22Rv1 (cell line): ENCODE results near the gene AUTS2.

ENCODE experiments used
- H3K27ac ChIP-seq: fragments of 450-650 bp; 2 replicates; pipeline ENCODE4 v1.5.1; 2017
- ZFX ChIP-seq: fragments of 450-650 bp; IDR thresholded peaks from 2 replicates; pipeline ENCODE4 v1.6.1; 2017; ENCODE audit warnings: antibody characterized with exemption, borderline replicate concordance
- TF ChIP-seq, protein P1 (sequence below): fragments of 450-650 bp; IDR thresholded peaks from 2 replicates; pipeline ENCODE4 v1.5.1; 2017; ENCODE audit warnings: mild to moderate bottlenecking

Gene AUTS2

DNA sequence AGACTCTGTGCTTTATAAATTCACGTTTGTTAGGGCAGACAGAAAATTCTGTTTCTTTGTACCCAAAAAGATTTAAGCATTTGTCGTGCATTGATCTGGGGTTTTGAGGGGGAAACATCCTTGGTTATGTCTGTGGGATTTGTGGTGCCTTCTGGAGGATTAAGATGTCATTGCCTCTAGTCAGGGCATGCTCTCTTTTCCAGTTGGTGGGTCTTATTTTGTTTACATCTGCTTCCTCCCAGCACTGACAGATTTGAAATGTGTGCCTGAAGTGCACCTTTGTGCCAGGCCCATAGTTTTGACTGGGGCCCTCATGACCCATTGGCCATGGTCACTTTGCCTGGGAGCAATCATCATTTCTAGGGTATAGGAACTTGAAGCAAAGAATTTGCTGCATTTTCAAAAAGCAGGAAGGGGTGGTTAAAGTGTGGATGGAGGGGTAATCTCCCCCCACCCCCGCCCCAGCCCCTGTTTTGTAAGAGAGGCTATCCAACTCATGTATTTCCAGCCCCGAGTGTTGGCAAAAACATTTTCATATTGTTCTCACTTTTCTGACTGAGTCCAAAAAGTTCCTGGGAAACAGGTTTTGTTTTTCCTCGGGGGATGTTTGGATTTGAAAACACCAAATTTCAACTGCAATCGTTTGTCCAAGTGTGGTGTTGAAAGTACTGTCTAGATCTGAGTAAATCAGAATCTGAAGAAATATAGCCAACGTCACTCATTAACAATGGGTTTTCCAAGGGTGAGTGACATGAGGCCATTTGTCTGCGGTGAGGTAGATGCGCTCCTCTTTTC, 1145.5 kb downstream of the AUTS2 start:
- no peak overlapping the region for H3K27ac ChIP-seq
- TF ChIP-seq, protein P1, sequence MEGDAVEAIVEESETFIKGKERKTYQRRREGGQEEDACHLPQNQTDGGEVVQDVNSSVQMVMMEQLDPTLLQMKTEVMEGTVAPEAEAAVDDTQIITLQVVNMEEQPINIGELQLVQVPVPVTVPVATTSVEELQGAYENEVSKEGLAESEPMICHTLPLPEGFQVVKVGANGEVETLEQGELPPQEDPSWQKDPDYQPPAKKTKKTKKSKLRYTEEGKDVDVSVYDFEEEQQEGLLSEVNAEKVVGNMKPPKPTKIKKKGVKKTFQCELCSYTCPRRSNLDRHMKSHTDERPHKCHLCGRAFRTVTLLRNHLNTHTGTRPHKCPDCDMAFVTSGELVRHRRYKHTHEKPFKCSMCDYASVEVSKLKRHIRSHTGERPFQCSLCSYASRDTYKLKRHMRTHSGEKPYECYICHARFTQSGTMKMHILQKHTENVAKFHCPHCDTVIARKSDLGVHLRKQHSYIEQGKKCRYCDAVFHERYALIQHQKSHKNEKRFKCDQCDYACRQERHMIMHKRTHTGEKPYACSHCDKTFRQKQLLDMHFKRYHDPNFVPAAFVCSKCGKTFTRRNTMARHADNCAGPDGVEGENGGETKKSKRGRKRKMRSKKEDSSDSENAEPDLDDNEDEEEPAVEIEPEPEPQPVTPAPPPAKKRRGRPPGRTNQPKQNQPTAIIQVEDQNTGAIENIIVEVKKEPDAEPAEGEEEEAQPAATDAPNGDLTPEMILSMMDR: no peak
- TF ChIP-seq ZFX: no peak

DNA sequence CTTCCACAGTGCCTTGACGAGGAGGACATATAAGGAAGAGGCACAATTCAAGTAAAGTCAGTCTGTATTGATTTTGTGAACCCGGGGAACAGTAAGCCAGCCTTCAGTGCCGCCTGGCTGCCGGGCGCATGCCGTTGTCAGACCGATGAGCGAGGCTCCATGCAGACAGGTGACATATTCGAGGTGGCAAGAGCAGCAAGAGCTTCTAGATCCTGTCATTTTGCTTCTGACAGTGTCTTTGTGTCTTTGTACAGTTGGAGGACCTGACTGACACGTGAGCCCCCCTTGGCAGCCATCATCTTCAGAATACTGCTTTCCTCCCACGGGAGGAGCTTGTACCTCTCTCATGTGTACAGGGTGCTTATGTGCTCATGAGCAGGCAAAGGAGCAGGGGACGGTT, 1146.2 kb downstream of the AUTS2 start:
- no peak overlapping the region for H3K27ac ChIP-seq
- TF ChIP-seq, protein P1: no peak
- TF ChIP-seq ZFX: no peak

DNA sequence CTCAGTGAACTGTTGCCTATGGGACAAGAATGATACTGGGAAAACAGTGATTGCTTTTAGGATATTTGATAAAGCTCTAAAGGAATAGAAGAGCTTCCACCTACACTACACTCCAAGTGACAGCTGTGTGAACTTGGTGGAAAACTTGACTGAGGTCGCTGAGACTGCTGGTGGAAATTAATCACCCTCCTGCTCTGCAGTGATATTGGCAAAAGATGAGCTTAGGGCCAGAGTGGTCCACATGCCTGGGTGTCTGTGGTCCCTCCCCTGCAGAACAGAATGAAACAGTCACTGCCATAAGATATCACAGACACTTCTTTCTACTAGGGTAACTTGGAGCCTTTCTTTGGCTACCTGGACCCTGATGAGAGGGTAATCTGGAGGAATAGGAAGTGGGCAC, 1151.6 kb downstream of the AUTS2 start:
- H3K27ac ChIP-seq: no peak overlapping the region
- TF ChIP-seq ZFX: no peak
- TF ChIP-seq, protein P1: no peak

DNA sequence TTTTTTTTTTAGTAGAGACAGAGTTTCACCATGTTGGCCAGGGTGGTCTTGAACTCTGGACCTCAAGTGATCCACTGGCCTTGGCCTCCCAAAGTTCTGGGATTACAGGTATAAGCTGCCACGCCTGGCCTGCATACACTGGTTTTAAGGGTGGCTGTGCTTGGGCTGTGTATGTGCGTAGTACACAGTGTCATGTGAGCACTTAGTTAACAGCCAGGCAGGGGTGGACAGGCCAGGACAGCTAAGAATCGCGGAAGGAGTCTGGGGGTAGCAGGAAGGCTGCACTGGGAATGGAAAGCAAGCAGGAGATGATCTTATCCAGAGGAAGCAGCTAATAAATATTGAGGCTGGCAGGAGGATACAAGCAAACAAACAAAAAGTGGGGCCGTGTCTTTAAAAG, 1153.6 kb downstream of the AUTS2 start:
- H3K27ac ChIP-seq: no peak overlapping the region
- no peak for TF ChIP-seq ZFX
- TF ChIP-seq, protein P1: no peak

DNA sequence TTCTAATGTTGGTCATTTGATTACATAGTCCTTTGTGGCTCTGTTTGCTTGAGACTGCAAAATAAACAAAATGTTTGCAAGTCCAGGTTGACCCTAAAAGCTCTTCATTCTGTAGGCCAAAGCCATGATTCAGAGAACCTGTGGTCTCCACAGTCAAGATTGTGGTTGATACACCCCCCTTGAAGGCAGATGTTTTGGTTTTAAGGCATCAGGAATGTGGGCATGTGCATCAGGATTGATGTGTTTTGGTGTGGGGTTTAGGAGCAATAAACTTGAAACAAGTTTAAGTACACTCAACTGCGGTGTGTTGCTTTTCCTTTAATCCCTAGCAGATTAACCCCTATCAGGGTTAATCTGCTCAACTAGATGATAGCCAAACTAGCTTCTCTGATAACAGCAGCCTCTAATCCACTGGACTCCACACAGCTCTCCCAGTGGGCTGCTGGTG, 1154.5 kb downstream of the AUTS2 start:
- TF ChIP-seq ZFX: no peak
- TF ChIP-seq, protein P1: no peak
- H3K27ac ChIP-seq: no peak overlapping the region

DNA sequence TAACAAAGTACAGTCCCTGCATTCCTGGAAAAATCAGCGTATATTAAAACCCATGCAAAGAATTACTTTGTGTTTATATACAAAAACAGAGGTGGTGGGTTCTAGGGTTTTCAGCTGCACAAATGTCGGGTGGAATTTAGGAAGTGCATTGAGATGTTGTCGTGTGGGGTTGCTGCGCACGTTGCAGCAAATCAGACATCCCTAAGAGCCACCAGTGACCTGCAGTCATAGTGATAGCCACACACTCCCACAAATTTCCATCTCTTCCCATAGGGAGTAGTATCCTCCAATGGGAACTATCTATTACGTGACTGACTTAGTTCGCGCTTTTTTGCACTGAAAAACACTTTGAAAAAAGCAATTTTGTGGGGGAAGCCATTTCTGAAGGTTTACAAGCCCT, 1158.5 kb downstream of the AUTS2 start:
- no peak overlapping the region for H3K27ac ChIP-seq
- TF ChIP-seq ZFX: no peak
- TF ChIP-seq, protein P1: no peak

DNA sequence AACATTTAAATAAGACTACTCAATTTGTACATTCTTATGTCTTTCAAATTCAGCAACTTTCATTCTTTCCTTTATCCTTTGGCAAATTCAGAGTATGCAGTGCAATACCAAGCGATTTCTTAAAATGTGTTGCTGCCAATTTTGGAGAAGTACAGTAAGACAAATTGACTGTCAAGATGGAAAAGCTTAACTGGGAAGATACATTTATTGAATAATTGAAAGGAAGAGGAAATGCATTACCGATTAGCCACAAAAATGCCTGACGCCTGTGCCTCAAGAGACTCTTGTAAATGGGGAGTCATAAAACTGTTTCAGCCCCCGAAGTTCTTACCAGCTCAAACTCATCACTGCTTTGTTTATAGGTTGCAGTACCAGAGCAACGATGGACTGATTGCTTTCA, 1160.4 kb downstream of the AUTS2 start:
- H3K27ac ChIP-seq: no peak overlapping the region
- no peak for TF ChIP-seq ZFX
- TF ChIP-seq, protein P1: no peak
